Astrocyte (in vitro differentiated cells and primary cell): Measurements from ENCODE around the gene ZNF385C.

ENCODE experiments used
- EZH2 ChIP-seq: IDR thresholded peaks from 2 replicates; pipeline ENCODE4 v1.6.1; 2012; ENCODE audit warnings: mild to moderate bottlenecking, low read length, inconsistent platforms; ENCODE audit not compliant: insufficient read depth
- TF ChIP-seq, protein P1 (sequence below): IDR thresholded peaks from 2 replicates; pipeline ENCODE4 v1.5.1; 2011; ENCODE audit warnings: low read depth, mild to moderate bottlenecking, inconsistent platforms, low read length, moderate library complexity; ENCODE audit not compliant: insufficient read depth

DNA sequence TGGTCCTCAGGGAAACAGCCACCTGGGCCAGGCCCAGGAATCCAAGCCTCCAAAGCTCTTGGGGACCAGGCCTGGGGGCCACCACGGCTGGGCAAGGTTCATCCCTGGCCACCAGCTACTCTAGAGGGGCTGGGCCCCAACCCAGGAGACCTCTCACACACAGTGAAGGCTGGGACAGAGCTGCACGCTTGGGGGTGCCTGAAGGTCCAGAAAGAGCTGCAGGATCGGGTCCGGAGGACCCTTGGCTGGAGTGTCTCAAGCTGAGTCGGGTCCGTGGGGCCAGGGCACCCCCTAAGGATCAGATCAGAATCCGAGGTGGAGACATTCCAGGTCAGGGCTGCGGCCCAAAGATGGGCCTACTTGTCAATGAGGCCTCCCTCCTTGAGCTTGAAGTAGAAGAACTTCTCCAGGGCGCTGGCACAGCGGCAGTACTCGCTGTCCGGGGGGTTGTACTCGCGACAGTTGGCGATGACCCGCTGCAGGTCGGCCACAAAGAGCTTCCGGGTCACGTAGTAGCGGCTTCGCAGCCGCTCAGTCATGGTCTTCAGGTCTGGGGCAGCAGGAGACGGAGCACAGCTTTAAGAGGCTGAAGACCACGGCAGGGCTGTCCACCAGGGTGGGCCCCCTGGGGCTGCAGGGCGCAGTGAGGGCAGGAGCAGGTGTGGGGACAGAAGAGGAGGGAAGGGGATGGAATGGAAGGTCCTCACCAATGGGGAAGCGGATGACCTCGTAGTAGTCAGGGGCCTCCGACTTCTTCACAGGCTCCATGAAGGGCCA is 15.2 kb upstream of the ZNF385C start:
- TF ChIP-seq, protein P1, sequence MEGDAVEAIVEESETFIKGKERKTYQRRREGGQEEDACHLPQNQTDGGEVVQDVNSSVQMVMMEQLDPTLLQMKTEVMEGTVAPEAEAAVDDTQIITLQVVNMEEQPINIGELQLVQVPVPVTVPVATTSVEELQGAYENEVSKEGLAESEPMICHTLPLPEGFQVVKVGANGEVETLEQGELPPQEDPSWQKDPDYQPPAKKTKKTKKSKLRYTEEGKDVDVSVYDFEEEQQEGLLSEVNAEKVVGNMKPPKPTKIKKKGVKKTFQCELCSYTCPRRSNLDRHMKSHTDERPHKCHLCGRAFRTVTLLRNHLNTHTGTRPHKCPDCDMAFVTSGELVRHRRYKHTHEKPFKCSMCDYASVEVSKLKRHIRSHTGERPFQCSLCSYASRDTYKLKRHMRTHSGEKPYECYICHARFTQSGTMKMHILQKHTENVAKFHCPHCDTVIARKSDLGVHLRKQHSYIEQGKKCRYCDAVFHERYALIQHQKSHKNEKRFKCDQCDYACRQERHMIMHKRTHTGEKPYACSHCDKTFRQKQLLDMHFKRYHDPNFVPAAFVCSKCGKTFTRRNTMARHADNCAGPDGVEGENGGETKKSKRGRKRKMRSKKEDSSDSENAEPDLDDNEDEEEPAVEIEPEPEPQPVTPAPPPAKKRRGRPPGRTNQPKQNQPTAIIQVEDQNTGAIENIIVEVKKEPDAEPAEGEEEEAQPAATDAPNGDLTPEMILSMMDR = no peak
- no peak for TF ChIP-seq EZH2
